Ascending aorta (tissue), 2 donors: ENCODE results near the gene TRPM3. TPM values are rescaled to one million over a fixed set of nuclear protein-coding genes. Genes with fewer than 3 reads are reported as not detected.

ENCODE experiments used
- DNase-seq, 2 donors: peaks; one replicate each; pipeline ENCODE4 v3.0.0-alpha.2; 2019; ENCODE audit warnings: low spot score in 2 of 2
- H3K27ac ChIP-seq, 2 donors: fragments of 200-600 bp; sonication (generic); one replicate each; pipeline ENCODE4 v1.5.1; 2016 to 2017; ENCODE audit warnings: mild to moderate bottlenecking in 1 of 2
- H3K27me3 ChIP-seq: fragments of 200-600 bp; sonication (generic); one replicate; pipeline ENCODE4 v1.5.1; 2017
- H3K36me3 ChIP-seq, 2 donors: fragments of 200-600 bp; sonication (generic); one replicate each; pipeline ENCODE4 v1.5.1; 2016
- H3K4me1 ChIP-seq, 2 donors: fragments of 200-600 bp; sonication (generic); one replicate each; pipeline ENCODE4 v1.5.1; 2016 to 2017; ENCODE audit warnings: mild to moderate bottlenecking in 1 of 2
- H3K4me3 ChIP-seq, 2 donors: fragments of 200-600 bp; sonication (generic); one replicate each; pipeline ENCODE4 v1.5.1; 2016 to 2017; ENCODE audit warnings: mild to moderate bottlenecking in 1 of 2
- H3K9me3 ChIP-seq, 2 donors: fragments of 200-600 bp; sonication (generic); one replicate each; pipeline ENCODE4 v1.5.1; 2016
- intact Hi-C: fragments of 100-400 bp; cut with DNase I; formaldehyde crosslinking; loops from one replicate; pipeline ENCODE4 v1.15.1; 2023
- total RNA-seq: library from RNA; depleted of rRNA; stranded (reverse); fragments of >200 nt; gene quantifications from one replicate; pipeline ENCODE4 v1.1.0, GENCODE V29; 2016
- TF ChIP-seq, protein P1 (sequence below), 3 experiments: fragments of 200-600 bp in 2 of 3; fragments of 450-650 bp in 1 of 3; sonication (generic) in 2 of 3; IDR thresholded peaks; one replicate each; pipeline ENCODE4 v1.5.1; 2016 to 2019; ENCODE audit warnings: antibody characterized with exemption in 3 of 3, mild to moderate bottlenecking in 1 of 3, moderate library complexity in 1 of 3

TRPM3 gene
- total RNA-seq, 1 donor from 2014 or later: 3.3 TPM

DNA sequence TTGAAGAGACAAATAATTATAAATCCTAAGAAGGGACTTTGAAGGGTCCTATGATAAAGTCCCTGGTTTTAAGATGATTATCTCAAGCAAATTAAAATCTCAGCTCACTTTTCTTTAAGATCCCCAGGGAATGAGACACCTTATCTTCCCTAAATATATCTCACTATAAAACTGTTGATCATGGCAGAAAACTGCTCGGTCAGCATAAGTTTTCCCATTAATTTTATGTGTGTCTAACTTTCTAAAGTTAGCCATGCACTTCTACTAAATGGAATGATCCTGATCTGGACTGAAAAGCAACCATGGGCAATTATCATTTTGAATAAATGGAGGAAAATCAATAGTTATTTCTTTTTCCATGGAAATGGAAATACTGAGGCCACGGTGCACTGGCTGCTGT, 314.5 kb downstream of the TRPM3 start:
- TF ChIP-seq, protein P1, sequence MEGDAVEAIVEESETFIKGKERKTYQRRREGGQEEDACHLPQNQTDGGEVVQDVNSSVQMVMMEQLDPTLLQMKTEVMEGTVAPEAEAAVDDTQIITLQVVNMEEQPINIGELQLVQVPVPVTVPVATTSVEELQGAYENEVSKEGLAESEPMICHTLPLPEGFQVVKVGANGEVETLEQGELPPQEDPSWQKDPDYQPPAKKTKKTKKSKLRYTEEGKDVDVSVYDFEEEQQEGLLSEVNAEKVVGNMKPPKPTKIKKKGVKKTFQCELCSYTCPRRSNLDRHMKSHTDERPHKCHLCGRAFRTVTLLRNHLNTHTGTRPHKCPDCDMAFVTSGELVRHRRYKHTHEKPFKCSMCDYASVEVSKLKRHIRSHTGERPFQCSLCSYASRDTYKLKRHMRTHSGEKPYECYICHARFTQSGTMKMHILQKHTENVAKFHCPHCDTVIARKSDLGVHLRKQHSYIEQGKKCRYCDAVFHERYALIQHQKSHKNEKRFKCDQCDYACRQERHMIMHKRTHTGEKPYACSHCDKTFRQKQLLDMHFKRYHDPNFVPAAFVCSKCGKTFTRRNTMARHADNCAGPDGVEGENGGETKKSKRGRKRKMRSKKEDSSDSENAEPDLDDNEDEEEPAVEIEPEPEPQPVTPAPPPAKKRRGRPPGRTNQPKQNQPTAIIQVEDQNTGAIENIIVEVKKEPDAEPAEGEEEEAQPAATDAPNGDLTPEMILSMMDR (IDR thresholded peaks at IDR 0.05): no peak
- no peak for DNase-seq
- Histone ChIP-seq H3K9me3 (no peaks in the 10 kb centered on the region), H3K27ac (no peak overlapping the region), H3K4me1 (no peaks in the 10 kb centered on the region), H3K27me3 (no peaks in the 10 kb centered on the region), H3K36me3 (no peaks in the 10 kb centered on the region), H3K4me3 (no peak overlapping the region)
- intact Hi-C loops: no loop called here

DNA sequence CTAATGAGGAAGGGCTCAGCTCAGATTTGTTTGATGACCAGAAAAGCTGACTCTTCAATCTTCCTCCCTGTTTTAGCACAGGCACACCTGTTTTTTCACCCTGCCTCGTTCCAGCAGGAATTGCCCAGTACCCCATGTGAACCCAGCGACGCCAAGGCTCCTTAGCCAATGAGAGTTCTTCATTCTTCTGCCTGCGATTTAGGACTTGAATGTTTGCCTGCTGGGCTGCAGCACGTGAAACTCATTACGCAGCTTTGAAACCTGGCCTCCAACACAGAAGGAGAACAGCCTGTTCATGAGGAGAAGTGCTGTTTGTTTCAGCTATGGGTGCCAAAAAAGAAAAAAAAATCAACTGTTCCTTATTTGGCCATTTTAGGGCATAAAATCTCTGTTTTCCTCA, 315.5 kb downstream of the TRPM3 start:
- Histone ChIP-seq H3K27ac (no peak overlapping the region), H3K9me3 (no peaks in the 10 kb centered on the region), H3K4me3 (no peak overlapping the region), H3K36me3 (no peaks in the 10 kb centered on the region), H3K4me1 (no peaks in the 10 kb centered on the region), H3K27me3 (no peaks in the 10 kb centered on the region)
- DNase-seq: no peak
- intact Hi-C loops: no loop called here
- TF ChIP-seq, protein P1 (IDR thresholded peaks at IDR 0.05): no peak

DNA sequence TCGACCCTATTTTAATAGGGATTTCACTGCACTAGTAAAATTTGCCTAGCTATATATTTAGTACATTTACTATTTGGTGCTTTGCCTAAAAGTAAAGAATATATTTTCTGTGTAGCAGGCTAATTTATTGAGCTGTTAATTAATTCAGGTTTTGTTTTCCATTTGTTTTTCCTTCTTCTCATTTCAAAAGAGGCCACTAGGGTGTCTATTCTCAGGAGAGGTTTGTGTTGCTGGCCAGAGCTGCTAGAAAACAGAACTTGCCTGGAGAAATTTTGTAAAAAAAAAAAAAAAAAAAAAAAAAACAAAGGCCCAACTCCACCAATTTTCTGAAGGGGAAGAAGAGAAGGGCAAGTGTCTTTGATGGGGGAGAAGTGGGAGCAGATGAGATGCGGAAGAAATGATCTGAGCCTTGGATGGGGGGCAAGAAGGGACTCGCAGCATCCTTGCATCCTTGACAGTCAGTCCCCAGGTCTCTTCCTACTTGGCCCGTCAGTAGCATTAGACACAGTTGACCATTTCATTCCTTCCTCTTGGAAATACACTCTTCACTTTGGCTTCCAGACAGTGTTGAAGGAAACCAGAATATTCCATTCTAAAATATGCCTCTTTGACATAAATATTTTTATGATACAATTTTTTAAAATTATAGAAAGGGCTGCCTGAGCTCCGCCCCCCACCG, 318.5 kb downstream of the TRPM3 start:
- no peaks in the 10 kb centered on the region for H3K36me3 ChIP-seq
- H3K4me1 ChIP-seq: no peaks in the 10 kb centered on the region
- H3K9me3 ChIP-seq: no peaks in the 10 kb centered on the region
- no peak for DNase-seq
- H3K27me3 ChIP-seq: no peaks in the 10 kb centered on the region
- no peak overlapping the region for H3K4me3 ChIP-seq
- intact Hi-C loops: no loop called here
- H3K27ac ChIP-seq: no peak overlapping the region
- TF ChIP-seq, protein P1 (IDR thresholded peaks at IDR 0.05): no peak

DNA sequence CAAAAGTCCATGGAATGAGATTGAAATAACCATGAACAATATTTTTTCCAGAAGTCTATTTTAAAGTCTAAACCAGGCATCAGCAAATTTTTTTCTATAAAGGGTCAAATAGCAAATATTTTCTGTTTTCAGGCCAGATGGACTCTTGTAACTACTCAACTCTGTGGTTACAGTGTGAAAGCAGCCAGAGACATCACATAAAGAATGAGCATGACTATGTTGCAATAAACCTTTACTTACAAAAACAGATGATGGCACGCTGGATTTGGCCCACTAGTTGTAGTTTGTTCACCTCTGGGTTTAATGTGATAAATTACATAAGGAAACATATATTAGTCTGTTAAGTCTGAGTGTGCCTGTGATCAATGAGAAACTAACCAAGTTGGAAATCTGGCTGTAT, 319.2 kb downstream of the TRPM3 start:
- Histone ChIP-seq H3K4me3 (no peak overlapping the region), H3K27ac (no peak overlapping the region), H3K4me1 (no peaks in the 10 kb centered on the region), H3K36me3 (no peaks in the 10 kb centered on the region), H3K27me3 (no peaks in the 10 kb centered on the region), H3K9me3 (no peaks in the 10 kb centered on the region)
- no peak for DNase-seq
- intact Hi-C loops: no loop called here
- TF ChIP-seq, protein P1 (IDR thresholded peaks at IDR 0.05): no peak

DNA sequence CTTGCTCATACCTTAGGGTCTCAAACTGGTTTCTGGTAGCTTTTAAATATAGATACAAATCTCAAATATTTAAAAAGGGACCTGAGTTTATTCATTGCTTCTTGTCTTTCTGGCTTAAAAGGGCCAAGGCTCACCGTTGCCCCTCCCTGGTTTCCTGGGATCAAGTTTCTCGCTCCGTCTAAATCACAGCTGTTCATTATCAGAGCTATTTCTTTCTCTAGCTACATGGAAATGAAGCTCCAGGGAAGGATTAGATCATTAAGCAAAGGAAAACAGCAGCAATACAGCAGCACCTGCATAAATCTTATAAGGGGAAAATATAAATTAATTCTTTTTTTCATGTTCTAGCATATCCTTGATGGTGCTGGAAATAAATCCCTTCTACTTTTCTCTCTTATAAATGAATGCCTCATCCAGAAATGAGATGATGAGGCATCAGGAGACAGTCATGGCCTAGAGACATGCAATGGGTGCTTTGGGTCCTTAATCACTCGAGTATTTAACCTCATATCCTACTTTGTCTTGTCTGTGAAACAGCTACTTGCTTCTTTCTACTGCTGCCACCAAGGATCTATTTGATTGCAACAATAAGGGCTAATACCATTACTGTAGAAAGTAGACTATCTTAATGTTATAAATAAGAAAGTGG, 320.1 kb downstream of the TRPM3 start:
- Histone ChIP-seq H3K27me3 (no peaks in the 10 kb centered on the region), H3K4me1 (no peaks in the 10 kb centered on the region), H3K36me3 (no peaks in the 10 kb centered on the region), H3K4me3 (no peak overlapping the region), H3K9me3 (no peaks in the 10 kb centered on the region), H3K27ac (no peak overlapping the region)
- intact Hi-C loops: no loop called here
- TF ChIP-seq, protein P1 (IDR thresholded peaks at IDR 0.05): no peak
- DNase-seq: no peak
